NCI-H2107 treated with DMSO at 0.1 percent for 48 hours (cell line): Measurements from ENCODE around the gene ACKR1.

ENCODE experiments used
- DNase-seq: peaks from one replicate; lab custom pipeline; 2025; ENCODE audit not compliant: unreplicated experiment; lab: John Stamatoyannopoulos, UW

The ACKR1 gene

GRCh38 chr1:159218649-159219636, 14.3 kb downstream of the ACKR1 start:
- DNase-seq, result no peak

- no peak for DNase-seq
Observed at GRCh38 chr1:159222075-159222865, 17.6 kb downstream of the ACKR1 start.

GRCh38 chr1:159223004-159223403, 18.3 kb downstream of the ACKR1 start:
- no peak for DNase-seq

- DNase-seq, result no peak
Observed at GRCh38 chr1:159228554-159228953, 23.9 kb downstream of the ACKR1 start.

- no peak for DNase-seq
Observed at GRCh38 chr1:159229260-159229885, 24.7 kb downstream of the ACKR1 start.

GRCh38 chr1:159229896-159230295, 25.2 kb downstream of the ACKR1 start:
- no peak for DNase-seq

GRCh38 chr1:159239551-159240220, 35.0 kb downstream of the ACKR1 start:
- no peak for DNase-seq

GRCh38 chr1:159247266-159247665, 42.6 kb downstream of the ACKR1 start:
- DNase-seq, result no peak

GRCh38 chr1:159248311-159248710, 43.6 kb downstream of the ACKR1 start:
- DNase-seq, result no peak

GRCh38 chr1:159250638-159251216, 46.1 kb downstream of the ACKR1 start:
- no peak for DNase-seq
